Measurements from ENCODE around the gene STXBP4.

DNA sequence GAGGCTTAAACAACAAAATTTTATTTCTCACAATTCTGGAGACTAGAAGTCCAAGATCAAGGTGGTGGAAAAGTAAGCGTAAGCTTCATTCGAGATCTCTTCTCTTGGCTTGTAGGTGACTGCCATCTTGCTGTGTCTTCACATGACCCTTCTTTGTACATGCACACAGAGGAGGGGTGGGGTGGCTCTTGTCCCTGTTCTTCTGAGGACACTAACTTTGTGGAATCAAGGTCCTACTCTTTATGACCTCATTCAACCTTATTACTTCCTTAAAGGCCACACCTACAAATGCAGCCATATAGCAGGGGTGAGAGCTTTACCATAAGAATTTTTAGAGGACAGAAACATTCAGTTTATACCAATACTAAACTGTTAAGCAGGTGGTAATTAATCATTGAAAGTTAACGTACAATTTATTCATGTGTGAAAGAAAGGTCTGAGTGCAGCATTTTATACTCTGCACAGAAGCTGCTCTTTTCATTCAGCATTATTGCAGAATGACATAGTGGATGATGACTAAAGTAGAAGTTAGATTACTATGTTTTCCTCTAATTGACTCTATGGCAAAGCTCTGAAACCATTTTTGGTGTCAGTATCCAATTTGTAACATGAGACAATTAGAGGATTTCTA lies 156.3 kb downstream of the STXBP4 start:
- TF ChIP-seq, protein P1, sequence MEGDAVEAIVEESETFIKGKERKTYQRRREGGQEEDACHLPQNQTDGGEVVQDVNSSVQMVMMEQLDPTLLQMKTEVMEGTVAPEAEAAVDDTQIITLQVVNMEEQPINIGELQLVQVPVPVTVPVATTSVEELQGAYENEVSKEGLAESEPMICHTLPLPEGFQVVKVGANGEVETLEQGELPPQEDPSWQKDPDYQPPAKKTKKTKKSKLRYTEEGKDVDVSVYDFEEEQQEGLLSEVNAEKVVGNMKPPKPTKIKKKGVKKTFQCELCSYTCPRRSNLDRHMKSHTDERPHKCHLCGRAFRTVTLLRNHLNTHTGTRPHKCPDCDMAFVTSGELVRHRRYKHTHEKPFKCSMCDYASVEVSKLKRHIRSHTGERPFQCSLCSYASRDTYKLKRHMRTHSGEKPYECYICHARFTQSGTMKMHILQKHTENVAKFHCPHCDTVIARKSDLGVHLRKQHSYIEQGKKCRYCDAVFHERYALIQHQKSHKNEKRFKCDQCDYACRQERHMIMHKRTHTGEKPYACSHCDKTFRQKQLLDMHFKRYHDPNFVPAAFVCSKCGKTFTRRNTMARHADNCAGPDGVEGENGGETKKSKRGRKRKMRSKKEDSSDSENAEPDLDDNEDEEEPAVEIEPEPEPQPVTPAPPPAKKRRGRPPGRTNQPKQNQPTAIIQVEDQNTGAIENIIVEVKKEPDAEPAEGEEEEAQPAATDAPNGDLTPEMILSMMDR (IDR thresholded peaks at IDR 0.05), result no peak
- TF ChIP-seq POLR2AphosphoS5 (IDR thresholded peaks at IDR 0.05), result no peak
- TF ChIP-seq POLR2A (IDR thresholded peaks at IDR 0.05), result no peak
- no peak for TF ChIP-seq EP300 (IDR thresholded peaks at IDR 0.05)
